OCI-LY3 (cell line): Measurements from ENCODE around the gene GPATCH1.

Experiments
- CTCF ChIP-seq: fragments of 200-600, 300-600 bp; sonication (generic); IDR thresholded peaks from 2 replicates; pipeline ENCODE4 v1.5.1; 2014; ENCODE audit warnings: antibody characterized with exemption, low read length, low read depth
- EZH2phosphoT487 ChIP-seq: fragments of 200-600 bp; shearing (Covaris generic); IDR thresholded peaks from 2 replicates; pipeline ENCODE4 v1.6.1; 2018; ENCODE audit warnings: antibody characterized with exemption, mixed run types, low read depth

- TF ChIP-seq EZH2phosphoT487 (no peak), CTCF (peak; percentile 38)
These were observed 51.4 kb downstream of the GPATCH1 start for GRCh38 chr19:33132425-33132824.
